VCaP (cell line): ENCODE data around the gene TREM2.
A peak's percentile ranks its signal among the peaks of the same experiment; 100 is the strongest.
"Not testable (repeated sequence)": the region's sequence is repeated elsewhere in the genome, so short reads cannot be mapped to it uniquely, and the experiment has no call there.

Source experiments
- H3K27ac ChIP-seq: fragments of 450-650 bp; 2 replicates; pipeline ENCODE4 v1.5.1; 2017
- TF ChIP-seq, protein P1 (sequence below): fragments of 450-650 bp; conservative IDR thresholded peaks from 2 replicates; pipeline ENCODE4 v1.5.1; 2017; ENCODE audit warnings: mild to moderate bottlenecking, moderate library complexity

TREM2 gene

DNA sequence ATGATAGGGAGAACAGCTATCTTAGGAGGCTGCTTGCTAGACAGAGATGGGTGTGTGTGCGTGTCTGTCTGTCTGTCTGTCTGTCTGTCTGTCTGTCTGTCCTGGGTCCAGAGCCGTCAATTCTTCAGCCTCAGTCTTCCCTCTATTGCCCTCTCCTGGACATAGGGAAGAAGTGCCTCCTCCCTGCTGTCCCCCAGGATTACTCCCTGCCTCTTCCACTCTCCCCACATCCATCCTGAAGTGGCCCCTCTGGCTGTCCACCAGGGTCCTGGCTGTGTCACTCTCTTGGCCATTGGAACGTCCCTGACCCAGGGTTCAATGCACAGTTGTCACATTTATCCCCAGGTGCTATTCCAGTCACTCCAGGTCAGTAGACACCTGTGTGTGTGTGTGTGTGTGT lies 27.9 kb upstream of the TREM2 start:
- TF ChIP-seq, protein P1, sequence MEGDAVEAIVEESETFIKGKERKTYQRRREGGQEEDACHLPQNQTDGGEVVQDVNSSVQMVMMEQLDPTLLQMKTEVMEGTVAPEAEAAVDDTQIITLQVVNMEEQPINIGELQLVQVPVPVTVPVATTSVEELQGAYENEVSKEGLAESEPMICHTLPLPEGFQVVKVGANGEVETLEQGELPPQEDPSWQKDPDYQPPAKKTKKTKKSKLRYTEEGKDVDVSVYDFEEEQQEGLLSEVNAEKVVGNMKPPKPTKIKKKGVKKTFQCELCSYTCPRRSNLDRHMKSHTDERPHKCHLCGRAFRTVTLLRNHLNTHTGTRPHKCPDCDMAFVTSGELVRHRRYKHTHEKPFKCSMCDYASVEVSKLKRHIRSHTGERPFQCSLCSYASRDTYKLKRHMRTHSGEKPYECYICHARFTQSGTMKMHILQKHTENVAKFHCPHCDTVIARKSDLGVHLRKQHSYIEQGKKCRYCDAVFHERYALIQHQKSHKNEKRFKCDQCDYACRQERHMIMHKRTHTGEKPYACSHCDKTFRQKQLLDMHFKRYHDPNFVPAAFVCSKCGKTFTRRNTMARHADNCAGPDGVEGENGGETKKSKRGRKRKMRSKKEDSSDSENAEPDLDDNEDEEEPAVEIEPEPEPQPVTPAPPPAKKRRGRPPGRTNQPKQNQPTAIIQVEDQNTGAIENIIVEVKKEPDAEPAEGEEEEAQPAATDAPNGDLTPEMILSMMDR, result no peak

DNA sequence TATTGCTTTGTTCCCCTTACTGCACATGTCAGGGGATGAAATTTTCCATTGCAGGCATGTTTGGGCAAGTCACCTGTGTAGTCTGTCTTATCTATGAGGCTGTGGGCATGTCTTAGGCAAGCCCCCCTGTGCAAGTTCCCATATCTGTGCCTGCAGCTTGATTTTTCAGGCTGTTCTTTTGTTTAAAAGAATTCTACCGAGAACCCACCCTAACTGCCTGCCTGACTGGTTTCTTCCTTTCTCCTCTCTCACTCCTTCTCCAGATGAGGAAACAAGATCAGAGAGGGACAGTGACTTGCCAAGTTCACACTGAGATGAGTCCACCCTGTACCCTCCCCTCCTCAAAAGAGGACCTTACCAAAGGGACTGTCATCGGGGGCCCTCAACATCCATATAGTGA lies 27.1 kb upstream of the TREM2 start:
- TF ChIP-seq, protein P1, result no peak
- no peak overlapping the region for H3K27ac ChIP-seq

More for the DNA sequence above, 27.9 kb upstream of the TREM2 start:
- H3K27ac ChIP-seq, result no peak overlapping the region

DNA sequence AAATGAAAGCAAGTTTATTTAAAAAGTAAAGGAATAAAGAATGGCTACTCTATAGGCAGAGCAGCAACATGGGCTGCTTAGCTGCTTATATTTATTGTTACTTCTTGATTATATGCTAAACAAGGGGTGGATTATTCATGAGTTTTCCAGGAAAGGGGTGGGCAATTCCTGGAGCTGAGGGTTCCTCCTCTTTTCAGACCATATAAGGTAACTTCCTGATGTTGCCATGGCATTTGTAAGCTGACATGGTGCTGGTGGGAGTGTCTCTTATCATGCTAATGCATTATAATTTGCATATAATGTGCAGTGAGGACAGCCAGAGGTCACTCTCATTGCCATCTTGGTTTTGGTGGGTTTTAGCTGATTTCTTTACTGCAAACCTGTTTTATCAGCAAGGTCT lies 26.1 kb upstream of the TREM2 start:
- not testable (repeated sequence) for H3K27ac ChIP-seq

DNA sequence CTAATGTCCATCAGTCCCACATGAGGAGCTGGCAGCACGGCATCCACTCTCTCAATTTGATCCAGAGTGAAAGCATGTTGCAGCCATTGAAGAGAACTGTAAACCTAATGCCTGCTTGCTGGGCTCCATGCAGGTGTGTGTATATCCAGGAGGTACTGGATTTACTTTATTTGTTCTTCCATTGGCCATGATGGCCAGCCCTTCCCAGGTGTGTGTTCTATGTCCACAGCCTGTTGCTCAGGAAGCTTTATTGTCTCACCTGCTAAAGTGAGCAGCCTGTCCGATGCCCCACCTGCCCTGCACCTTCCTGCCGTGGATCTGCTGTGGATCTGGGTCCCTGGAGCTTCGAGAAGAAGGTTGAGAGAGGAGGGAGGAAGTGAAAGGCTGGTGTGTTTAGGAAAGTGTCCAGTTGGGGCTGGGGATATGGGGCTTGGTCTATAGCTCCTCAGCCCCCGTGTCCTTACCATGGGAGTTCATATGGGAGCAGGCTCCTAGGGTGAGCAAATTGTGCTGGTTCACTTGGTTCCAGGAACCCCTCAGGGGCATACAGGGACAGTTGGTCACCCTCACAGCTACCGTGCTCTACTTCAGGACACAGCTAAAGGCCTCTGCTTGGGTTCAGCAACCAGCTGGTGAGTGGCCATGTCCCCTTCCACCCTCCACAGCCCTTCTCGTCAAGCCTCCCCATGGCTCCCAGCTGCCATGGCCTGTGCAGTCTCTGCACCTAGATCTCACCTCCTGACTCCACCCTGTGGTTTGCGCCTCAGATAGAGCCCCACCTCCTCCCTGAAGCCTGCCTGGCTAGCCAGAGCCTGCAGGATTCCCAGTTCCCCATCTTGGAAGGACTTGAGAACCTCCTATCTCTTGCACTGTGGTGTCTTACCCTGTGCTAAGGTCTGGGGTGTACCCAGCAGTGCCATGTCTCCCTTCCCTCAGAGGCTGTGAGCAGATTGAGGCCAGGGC lies 25.3 kb upstream of the TREM2 start:
- TF ChIP-seq, protein P1, result no peak
- no peak overlapping the region for H3K27ac ChIP-seq

DNA sequence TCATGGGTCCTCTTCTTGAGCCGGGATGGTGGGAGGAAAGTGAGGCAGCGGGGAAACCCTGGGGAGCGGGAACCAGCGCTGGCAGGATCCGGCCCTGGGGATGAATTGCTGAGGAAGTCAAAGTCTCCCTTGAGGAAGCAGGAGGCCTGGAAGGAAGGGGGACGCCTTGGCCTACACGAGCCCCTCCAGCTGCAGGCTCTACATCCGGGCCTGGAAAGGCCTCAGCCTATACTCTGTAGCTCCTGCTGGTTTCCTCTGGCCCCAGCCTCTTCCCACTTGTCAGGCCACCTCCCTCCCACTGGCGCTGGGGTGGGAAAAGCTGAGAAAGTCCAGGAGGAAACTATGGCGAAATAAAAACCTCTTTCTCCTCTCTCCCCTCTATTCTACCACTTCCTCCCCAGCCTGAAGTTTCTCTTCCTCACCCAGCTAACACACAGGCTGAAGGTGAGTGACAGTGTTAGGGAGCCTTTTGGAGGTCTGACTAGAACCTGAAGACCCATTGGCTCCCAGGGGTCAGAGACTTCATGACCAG lies 23.2 kb upstream of the TREM2 start:
- TF ChIP-seq, protein P1, result no peak
- H3K27ac ChIP-seq, result no peak overlapping the region

DNA sequence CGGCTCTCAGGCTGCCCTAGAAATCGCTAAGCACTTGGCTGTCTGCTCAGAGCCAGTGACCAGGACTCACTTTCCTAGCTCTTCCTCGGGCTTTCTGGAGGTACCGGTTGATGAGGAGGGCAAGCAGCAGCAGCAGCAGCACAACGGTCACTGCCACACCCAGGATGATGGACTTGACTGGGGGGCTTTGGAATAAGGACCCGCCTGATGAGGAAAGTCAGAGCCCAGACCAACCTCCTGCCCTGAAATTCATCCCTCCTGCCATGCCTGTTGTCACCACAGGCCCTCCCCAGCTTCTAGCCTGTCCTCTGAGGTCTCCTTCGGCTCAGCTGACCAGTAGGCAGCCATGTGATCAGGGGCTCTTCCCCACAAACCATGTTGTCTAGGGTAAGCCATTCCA lies 21.8 kb upstream of the TREM2 start:
- H3K27ac ChIP-seq, result no peak overlapping the region
- TF ChIP-seq, protein P1, result no peak

DNA sequence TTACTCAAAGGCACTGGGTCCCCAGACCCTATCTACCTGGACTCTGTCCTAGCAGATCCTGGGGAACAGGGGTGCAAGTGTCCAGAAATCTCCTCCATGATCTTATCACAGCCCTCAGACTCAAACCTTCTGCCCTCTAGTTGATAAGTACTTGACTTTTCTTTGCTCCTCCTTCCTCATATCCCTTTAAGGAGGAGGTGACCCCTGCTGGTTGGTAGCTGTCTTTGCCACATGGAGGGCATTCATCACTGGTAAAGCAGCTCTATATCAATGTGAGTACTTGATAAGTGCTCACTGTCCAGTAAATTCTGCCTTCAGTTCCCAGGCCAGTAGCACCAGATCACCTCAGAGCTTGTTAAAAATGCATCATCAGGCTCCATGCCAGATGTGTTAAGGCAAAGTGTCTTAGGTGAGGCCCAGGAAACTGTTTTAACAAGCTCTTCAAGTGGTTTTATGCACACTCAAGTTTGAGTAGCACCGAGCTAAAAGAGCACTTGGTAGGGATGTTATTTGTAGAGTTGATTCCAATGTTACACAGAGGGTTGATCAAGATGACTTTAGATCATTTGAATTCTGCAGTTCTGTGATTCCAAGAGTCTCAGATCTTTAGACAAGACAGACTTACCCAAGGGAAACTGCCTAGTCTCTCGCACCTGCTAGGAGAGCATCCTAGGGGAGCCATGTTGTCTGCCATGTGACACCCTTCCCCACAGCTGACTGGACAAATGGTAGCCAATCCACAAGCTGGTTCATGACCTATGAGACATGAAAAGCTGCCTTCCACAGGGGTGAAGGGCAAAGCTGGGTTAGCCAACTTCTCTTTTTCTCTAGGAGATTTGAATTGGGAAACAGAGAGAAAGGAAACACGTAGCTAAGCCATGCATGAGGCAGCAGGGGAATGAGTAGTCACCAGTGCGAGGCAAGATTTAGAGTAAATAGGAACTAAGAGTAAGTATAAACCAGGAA lies 19.4 kb upstream of the TREM2 start:
- H3K27ac ChIP-seq, result no peak overlapping the region
- TF ChIP-seq, protein P1, result peak; percentile 81
